AG09309 (cell line): Measurements from ENCODE around the gene LMX1A.

Experiments
- DNase-seq: peaks from one replicate; pipeline ENCODE4 v3.0.0-alpha.2; 2010; ENCODE audit warnings: low read depth
- H3K4me3 ChIP-seq: 2 replicates; pipeline ENCODE4 v1.5.1; 2011; ENCODE audit warnings: mild to moderate bottlenecking, low read depth, low read length, moderate library complexity; ENCODE audit not compliant: control insufficient read depth
- CTCF ChIP-seq: IDR thresholded peaks from 2 replicates; pipeline ENCODE4 v1.5.1; 2011; ENCODE audit warnings: mild to moderate bottlenecking, low read depth, low read length, inconsistent platforms; ENCODE audit not compliant: insufficient read depth, control insufficient read depth; ENCODE audit errors: missing control alignments

The LMX1A gene

GRCh38 chr1:165172666-165173065, 183.8 kb downstream of the LMX1A start:
- no peak for DNase-seq
- TF ChIP-seq CTCF: no peak
- H3K4me3 ChIP-seq: no peak overlapping the region

- DNase-seq: no peak
- TF ChIP-seq CTCF: no peak
- no peak overlapping the region for H3K4me3 ChIP-seq
These were observed 186.8 kb downstream of the LMX1A start for GRCh38 chr1:165169729-165170128.

GRCh38 chr1:165169028-165169427, 187.5 kb downstream of the LMX1A start:
- TF ChIP-seq CTCF: no peak
- no peak overlapping the region for H3K4me3 ChIP-seq
- no peak for DNase-seq

- no peak for DNase-seq
- TF ChIP-seq CTCF: no peak
These were observed 188.0 kb downstream of the LMX1A start for GRCh38 chr1:165168467-165168866.

GRCh38 chr1:165162671-165163241, 193.8 kb downstream of the LMX1A start:
- TF ChIP-seq CTCF: no peak
- H3K4me3 ChIP-seq: no peak overlapping the region
- DNase-seq: no peak

More at GRCh38 chr1:165168467-165168866, 188.0 kb downstream of the LMX1A start:
- no peak overlapping the region for H3K4me3 ChIP-seq

- no peak overlapping the region for H3K4me3 ChIP-seq
- DNase-seq: no peak
- no peak for TF ChIP-seq CTCF
These were observed 195.4 kb downstream of the LMX1A start for GRCh38 chr1:165161130-165161529.

GRCh38 chr1:165153182-165153581, 203.3 kb downstream of the LMX1A start:
- no peak for DNase-seq
- no peak overlapping the region for H3K4me3 ChIP-seq
- TF ChIP-seq CTCF: no peak
